Omental fat pad (tissue), 4 donors: Measurements from ENCODE around the gene SAMD14. TPM values are rescaled to one million over a fixed set of nuclear protein-coding genes. Genes with fewer than 3 reads are reported as not detected.
A peak's percentile ranks its signal among the peaks of the same experiment; 100 is the strongest.

Source experiments
- ATAC-seq: fragments of 150-250 bp; one replicate; pipeline ENCODE4 v1.9.1; 2016; ENCODE audit warnings: mild to moderate bottlenecking, moderate library complexity; ENCODE audit not compliant: low FRiP score
- DNase-seq: peaks from one replicate; pipeline ENCODE4 v3.0.0-alpha.2; 2019; ENCODE audit warnings: low spot score
- CTCF ChIP-seq, 3 donors: fragments of 450-650 bp; IDR thresholded peaks; one replicate each; pipeline ENCODE4 v1.5.1; 2016 to 2017; ENCODE audit warnings: antibody characterized with exemption in 3 of 3, mild to moderate bottlenecking in 3 of 3, moderate library complexity in 2 of 3
- total RNA-seq, 4 donors: library from RNA; depleted of rRNA; stranded (reverse); fragments of >200 nt; gene quantifications; one replicate each; pipeline ENCODE4 v1.1.0, GENCODE V29; 2016

The SAMD14 gene
- total RNA-seq, 4 donors from 2014 or later: 0.12 to 0.44 TPM; not detected in 2

GRCh38 chr17:50151041-50151936, 21.3 kb upstream of the SAMD14 start:
- DNase-seq (peak; percentile 51), ATAC-seq (peak; percentile 51)
- no peak for TF ChIP-seq CTCF (IDR thresholded peaks at IDR 0.05)

GRCh38 chr17:50150354-50151040, 20.5 kb upstream of the SAMD14 start, which contains the start of gene PPP1R9B:
Gene PPP1R9B (minus strand): TSS chr17:50150677. CDS start chr17:50150513, 164 bp downstream.
- ATAC-seq (no peak), DNase-seq (no peak)
- no peak for TF ChIP-seq CTCF (IDR thresholded peaks at IDR 0.05)

- ATAC-seq (peak; percentile 2), DNase-seq (no peak)
- TF ChIP-seq CTCF (IDR thresholded peaks at IDR 0.05): no peak
Observed at GRCh38 chr17:50149417-50150353, 19.7 kb upstream of the SAMD14 start.

GRCh38 chr17:50149091-50149416, 19.1 kb upstream of the SAMD14 start:
- no peak for DNase-seq
- ATAC-seq: no peak
- no peak for TF ChIP-seq CTCF (IDR thresholded peaks at IDR 0.05)

- no peak for TF ChIP-seq CTCF (IDR thresholded peaks at IDR 0.05)
- DNase-seq (peak; percentile 65), ATAC-seq (peak; percentile 26)
Observed at GRCh38 chr17:50148226-50149090, 18.5 kb upstream of the SAMD14 start.

- ATAC-seq (no peak), DNase-seq (no peak)
Observed at GRCh38 chr17:50147841-50148225, 17.9 kb upstream of the SAMD14 start.

More at GRCh38 chr17:50147841-50148225, 17.9 kb upstream of the SAMD14 start:
- no peak for TF ChIP-seq CTCF (IDR thresholded peaks at IDR 0.05)
